Measurements from ENCODE around the gene PRCD.
"Not testable (repeated sequence)": the region's sequence is repeated elsewhere in the genome, so short reads cannot be mapped to it uniquely, and the experiment has no call there.

Gene PRCD

GRCh38 chr17:76528528-76529223 lies 11.2 kb upstream of the PRCD start:
- FAIRE-seq = no peak

- no peak for FAIRE-seq
Measured at GRCh38 chr17:76529224-76530094, 10.4 kb upstream of the PRCD start.

GRCh38 chr17:76530095-76530723 lies 9.6 kb upstream of the PRCD start:
- FAIRE-seq = no peak

GRCh38 chr17:76530811-76531485 lies 8.9 kb upstream of the PRCD start:
- no peak for FAIRE-seq

- no peak for FAIRE-seq
Measured at GRCh38 chr17:76531486-76532038, 8.3 kb upstream of the PRCD start.

- no peak for FAIRE-seq
Measured at GRCh38 chr17:76532072-76532651, 7.7 kb upstream of the PRCD start.

- FAIRE-seq = not testable (repeated sequence)
Measured at GRCh38 chr17:76533640-76534359, 6.0 kb upstream of the PRCD start.

GRCh38 chr17:76534831-76535732 lies 4.8 kb upstream of the PRCD start:
- no peak for FAIRE-seq

- no peak for FAIRE-seq
Measured at GRCh38 chr17:76535788-76536510, 3.9 kb upstream of the PRCD start.

GRCh38 chr17:76536511-76537287 lies 3.1 kb upstream of the PRCD start:
- no peak for FAIRE-seq

GRCh38 chr17:76537288-76537577 lies 2.6 kb upstream of the PRCD start:
- FAIRE-seq = no peak

- no peak for FAIRE-seq
Measured at GRCh38 chr17:76537578-76538280, 2.1 kb upstream of the PRCD start, which contains the start of gene CYGB. CYGB (minus strand) TSS chr17:76537709; CDS start chr17:76537542, 167 bp downstream.

- no peak for FAIRE-seq
Measured at GRCh38 chr17:76538281-76538931, 1.4 kb upstream of the PRCD start.

- FAIRE-seq = no peak
Measured at GRCh38 chr17:76538941-76539570, 788 bp upstream of the PRCD start.

- FAIRE-seq = peak; percentile 97
Measured at GRCh38 chr17:76540381-76541300, 797 bp downstream of the PRCD start.

Measured in endometrium (tissue), 2 donors.